HepG2 (cell line): ENCODE data around the gene ZFP69. TPM values are rescaled to one million over a fixed set of nuclear protein-coding genes. Genes with fewer than 3 reads are reported as not detected.
A peak's percentile ranks its signal among the peaks of the same experiment; 100 is the strongest.

Experiments used
- ATRX ChIP-seq: sonication (generic); formaldehyde crosslinking; IDR thresholded peaks from 2 replicates; pipeline ENCODE4 v1.4.0; 2020; ENCODE audit warnings: missing genetic modification reagents, borderline replicate concordance
- DNMT3B ChIP-seq: conservative IDR thresholded peaks from 2 replicates; pipeline ENCODE4 v1.6.1; 2016; ENCODE audit warnings: missing biosample characterization, control low read depth
- GABPB1 ChIP-seq: IDR thresholded peaks from 2 replicates; pipeline ENCODE4 v1.6.1; 2016; ENCODE audit warnings: mild to moderate bottlenecking, missing genetic modification reagents, moderate library complexity, missing compliant biosample characterization
- GATA4 ChIP-seq: sonication (generic); IDR thresholded peaks from 2 replicates; pipeline ENCODE4 v1.6.1; 2016; ENCODE audit warnings: antibody characterized with exemption, low read depth, borderline replicate concordance
- HHEX ChIP-seq: IDR thresholded peaks from 2 replicates; pipeline ENCODE4 v1.6.1; 2016; ENCODE audit warnings: control low read depth
- HNRNPLL ChIP-seq: fragments of 200-400 bp; formaldehyde crosslinking; IDR thresholded peaks from 2 replicates; pipeline ENCODE4 v1.6.1; 2017; ENCODE audit warnings: mild to moderate bottlenecking, low read depth, low read length; ENCODE audit not compliant: poor library complexity, severe bottlenecking
- MEIS2 ChIP-seq: sonication (generic); formaldehyde crosslinking; IDR thresholded peaks from 2 replicates; pipeline ENCODE4 v1.9.0; 2021; ENCODE audit warnings: mild to moderate bottlenecking, missing genetic modification reagents
- SMARCC2 ChIP-seq: fragments of 450-650 bp; IDR thresholded peaks from 2 replicates; pipeline ENCODE4 v1.6.1; 2017; ENCODE audit warnings: antibody characterized with exemption, mild to moderate bottlenecking
- YEATS4 ChIP-seq: sonication (generic); formaldehyde crosslinking; IDR thresholded peaks from 2 replicates; pipeline ENCODE4 v1.4.0; 2020; ENCODE audit warnings: missing genetic modification reagents, borderline replicate concordance
- ZBTB20 ChIP-seq: sonication (generic); formaldehyde crosslinking; IDR thresholded peaks from 2 replicates; pipeline ENCODE4 v1.8.1; 2023; ENCODE audit warnings: missing genetic modification reagents, low read depth, mild to moderate bottlenecking, borderline replicate concordance
- ZKSCAN1 ChIP-seq: fragments of 150-350 bp; IDR thresholded peaks from 2 replicates; pipeline ENCODE4 v1.6.1; 2014; ENCODE audit warnings: low read length
- ZNF256 ChIP-seq: sonication (generic); formaldehyde crosslinking; conservative IDR thresholded peaks from 2 replicates; pipeline ENCODE4 v1.4.0; 2020; ENCODE audit warnings: missing genetic modification reagents
- ZNF3 ChIP-seq: IDR thresholded peaks from 2 replicates; pipeline ENCODE4 v1.7.0; 2017; ENCODE audit warnings: inconsistent platforms
- ZNF564 ChIP-seq: sonication (generic); formaldehyde crosslinking; IDR thresholded peaks from 2 replicates; pipeline ENCODE4 v1.8.1; 2023; ENCODE audit warnings: mild to moderate bottlenecking, missing genetic modification reagents
- ZNF607 ChIP-seq: sonication (generic); formaldehyde crosslinking; IDR thresholded peaks from 2 replicates; pipeline ENCODE4 v1.5.1; 2020; ENCODE audit warnings: missing genetic modification reagents, mild to moderate bottlenecking, borderline replicate concordance
- ZNF777 ChIP-seq: sonication (generic); formaldehyde crosslinking; IDR thresholded peaks from 2 replicates; pipeline ENCODE4 v1.4.0; 2020; ENCODE audit warnings: missing genetic modification reagents
- polyA plus RNA-seq, 8 experiments: library from polyadenylated mRNA; depleted of rRNA in 3 of 8; stranded (reverse) in 7 of 8; unstranded in 1 of 8; fragments of >200 nt; fragmentation: Illumina TruSeq in 4 of 8; extraction: Trizol in 4 of 8; gene quantifications; 2 replicates each; pipeline versions ENCODE4 v1.2.1 to v1.2.3, GENCODE V29; 2011 to 2016; ENCODE audit warnings: low read depth in 4 of 8, missing spikeins in 1 of 8, mixed read lengths in 1 of 8; ENCODE audit not compliant: insufficient read depth in 1 of 8
- total RNA-seq, 5 experiments: library from RNA; depleted of rRNA; stranded (reverse); fragments of >200 nt; fragmentation: Illumina TruSeq; extraction: Trizol; gene quantifications; 2 replicates each; pipeline ENCODE4 v1.2.3, GENCODE V29; 2016; ENCODE audit warnings: low read depth in 1 of 5
- TF ChIP-seq, protein P1 (sequence below): sonication (generic); formaldehyde crosslinking; IDR thresholded peaks from 2 replicates; pipeline ENCODE4 v1.5.1; 2020; ENCODE audit warnings: missing genetic modification reagents, mild to moderate bottlenecking, borderline replicate concordance
- TF ChIP-seq, protein P2 (sequence below): sonication (generic); formaldehyde crosslinking; IDR thresholded peaks from 2 replicates; pipeline ENCODE4 v1.9.0; 2021; ENCODE audit warnings: missing genetic modification reagents, mild to moderate bottlenecking, borderline replicate concordance
- TF ChIP-seq, protein P3 (sequence below): sonication (generic); formaldehyde crosslinking; conservative IDR thresholded peaks from 2 replicates; pipeline ENCODE4 v1.4.0; 2020; ENCODE audit warnings: missing genetic modification reagents
- TF ChIP-seq, protein P4 (sequence below): sonication (generic); formaldehyde crosslinking; IDR thresholded peaks from 2 replicates; pipeline ENCODE4 v1.9.0; 2021; ENCODE audit warnings: missing genetic modification reagents, mild to moderate bottlenecking, borderline replicate concordance
- TF ChIP-seq, protein P5 (sequence below): sonication (generic); formaldehyde crosslinking; conservative IDR thresholded peaks from 2 replicates; pipeline ENCODE4 v1.4.0; 2020; ENCODE audit warnings: mild to moderate bottlenecking, missing genetic modification reagents, moderate library complexity

Gene ZFP69
- total and polyA plus RNA-seq, 2 of the 13 experiments (the other 11 are each of a cell fraction or from before 2014, with no cell fraction given): 2.6 to 5.6 TPM

DNA sequence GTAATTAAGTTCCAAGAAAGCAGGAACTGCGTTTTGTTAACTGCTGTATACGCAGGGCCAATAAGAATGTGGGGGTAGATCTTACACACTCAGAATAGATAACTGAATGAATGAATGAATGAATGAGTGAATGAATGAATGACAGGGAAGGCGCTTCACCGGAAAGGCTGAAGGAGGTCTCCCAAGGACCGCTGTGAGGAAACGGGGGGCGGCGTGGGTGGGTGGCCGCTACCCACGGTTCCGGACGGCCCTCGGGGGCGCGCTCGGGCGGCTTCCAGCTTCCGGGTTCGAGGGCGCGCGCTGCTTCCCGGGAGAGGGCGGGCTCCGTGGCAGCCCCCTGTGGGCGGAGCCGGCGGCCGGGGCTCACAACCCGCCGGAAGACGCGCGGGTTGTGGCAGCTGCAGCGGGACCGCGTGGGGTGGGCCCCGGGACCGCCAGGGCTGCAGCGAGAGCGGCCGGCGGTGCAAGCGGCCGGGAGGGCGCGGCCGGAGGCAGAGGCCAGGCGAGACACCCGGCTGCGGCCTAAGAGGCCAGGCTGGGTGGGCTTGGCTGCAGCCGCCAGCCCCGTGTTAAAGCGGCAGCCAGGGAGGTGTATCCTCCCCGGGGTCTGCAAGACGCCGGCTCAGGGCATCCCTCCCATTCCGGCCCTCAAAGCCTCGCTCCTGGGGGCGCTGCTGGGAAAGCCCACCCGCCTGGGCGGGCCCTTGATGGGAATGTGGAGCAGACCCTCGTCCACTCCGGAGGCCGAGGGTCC is at the start of gene ZFP69 (continued):
- TF ChIP-seq DNMT3B (CRISPR knock-in tag) (no peak), ZNF3 (CRISPR knock-in tag) (no peak), ZBTB20 (CRISPR knock-in tag) (no peak), ATRX (CRISPR knock-in tag) (no peak), HNRNPLL (peak; percentile 36), SMARCC2 (no peak), GATA4 (no peak), ZKSCAN1 (no peak), MEIS2 (CRISPR knock-in tag) (peak; percentile 25; the same call in 1 of the 2 replicates), YEATS4 (peak; percentile 79), ZNF564 (CRISPR knock-in tag) (peak; percentile 57; the same call in 1 of the 2 replicates), ZNF607 (CRISPR knock-in tag) (peak; percentile 71; the same call in 1 of the 2 replicates), ZNF256 (CRISPR knock-in tag) (no peak), ZNF777 (peak; percentile 73), GABPB1 (CRISPR knock-in tag) (peak; percentile 85), HHEX (CRISPR knock-in tag) (no peak)
- TF ChIP-seq, protein P1, sequence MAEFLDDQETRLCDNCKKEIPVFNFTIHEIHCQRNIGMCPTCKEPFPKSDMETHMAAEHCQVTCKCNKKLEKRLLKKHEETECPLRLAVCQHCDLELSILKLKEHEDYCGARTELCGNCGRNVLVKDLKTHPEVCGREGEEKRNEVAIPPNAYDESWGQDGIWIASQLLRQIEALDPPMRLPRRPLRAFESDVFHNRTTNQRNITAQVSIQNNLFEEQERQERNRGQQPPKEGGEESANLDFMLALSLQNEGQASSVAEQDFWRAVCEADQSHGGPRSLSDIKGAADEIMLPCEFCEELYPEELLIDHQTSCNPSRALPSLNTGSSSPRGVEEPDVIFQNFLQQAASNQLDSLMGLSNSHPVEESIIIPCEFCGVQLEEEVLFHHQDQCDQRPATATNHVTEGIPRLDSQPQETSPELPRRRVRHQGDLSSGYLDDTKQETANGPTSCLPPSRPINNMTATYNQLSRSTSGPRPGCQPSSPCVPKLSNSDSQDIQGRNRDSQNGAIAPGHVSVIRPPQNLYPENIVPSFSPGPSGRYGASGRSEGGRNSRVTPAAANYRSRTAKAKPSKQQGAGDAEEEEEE (CRISPR knock-in tag): no peak
- TF ChIP-seq, protein P2, sequence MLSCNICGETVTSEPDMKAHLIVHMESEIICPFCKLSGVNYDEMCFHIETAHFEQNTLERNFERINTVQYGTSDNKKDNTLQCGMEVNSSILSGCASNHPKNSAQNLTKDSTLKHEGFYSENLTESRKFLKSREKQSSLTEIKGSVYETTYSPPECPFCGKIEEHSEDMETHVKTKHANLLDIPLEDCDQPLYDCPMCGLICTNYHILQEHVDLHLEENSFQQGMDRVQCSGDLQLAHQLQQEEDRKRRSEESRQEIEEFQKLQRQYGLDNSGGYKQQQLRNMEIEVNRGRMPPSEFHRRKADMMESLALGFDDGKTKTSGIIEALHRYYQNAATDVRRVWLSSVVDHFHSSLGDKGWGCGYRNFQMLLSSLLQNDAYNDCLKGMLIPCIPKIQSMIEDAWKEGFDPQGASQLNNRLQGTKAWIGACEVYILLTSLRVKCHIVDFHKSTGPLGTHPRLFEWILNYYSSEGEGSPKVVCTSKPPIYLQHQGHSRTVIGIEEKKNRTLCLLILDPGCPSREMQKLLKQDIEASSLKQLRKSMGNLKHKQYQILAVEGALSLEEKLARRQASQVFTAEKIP (CRISPR knock-in tag): no peak
- TF ChIP-seq, protein P3, sequence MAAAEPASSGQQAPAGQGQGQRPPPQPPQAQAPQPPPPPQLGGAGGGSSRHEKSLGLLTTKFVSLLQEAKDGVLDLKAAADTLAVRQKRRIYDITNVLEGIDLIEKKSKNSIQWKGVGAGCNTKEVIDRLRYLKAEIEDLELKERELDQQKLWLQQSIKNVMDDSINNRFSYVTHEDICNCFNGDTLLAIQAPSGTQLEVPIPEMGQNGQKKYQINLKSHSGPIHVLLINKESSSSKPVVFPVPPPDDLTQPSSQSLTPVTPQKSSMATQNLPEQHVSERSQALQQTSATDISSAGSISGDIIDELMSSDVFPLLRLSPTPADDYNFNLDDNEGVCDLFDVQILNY: no peak
- TF ChIP-seq, protein P4, sequence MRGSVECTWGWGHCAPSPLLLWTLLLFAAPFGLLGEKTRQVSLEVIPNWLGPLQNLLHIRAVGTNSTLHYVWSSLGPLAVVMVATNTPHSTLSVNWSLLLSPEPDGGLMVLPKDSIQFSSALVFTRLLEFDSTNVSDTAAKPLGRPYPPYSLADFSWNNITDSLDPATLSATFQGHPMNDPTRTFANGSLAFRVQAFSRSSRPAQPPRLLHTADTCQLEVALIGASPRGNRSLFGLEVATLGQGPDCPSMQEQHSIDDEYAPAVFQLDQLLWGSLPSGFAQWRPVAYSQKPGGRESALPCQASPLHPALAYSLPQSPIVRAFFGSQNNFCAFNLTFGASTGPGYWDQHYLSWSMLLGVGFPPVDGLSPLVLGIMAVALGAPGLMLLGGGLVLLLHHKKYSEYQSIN (CRISPR knock-in tag): no peak
- TF ChIP-seq, protein P5, sequence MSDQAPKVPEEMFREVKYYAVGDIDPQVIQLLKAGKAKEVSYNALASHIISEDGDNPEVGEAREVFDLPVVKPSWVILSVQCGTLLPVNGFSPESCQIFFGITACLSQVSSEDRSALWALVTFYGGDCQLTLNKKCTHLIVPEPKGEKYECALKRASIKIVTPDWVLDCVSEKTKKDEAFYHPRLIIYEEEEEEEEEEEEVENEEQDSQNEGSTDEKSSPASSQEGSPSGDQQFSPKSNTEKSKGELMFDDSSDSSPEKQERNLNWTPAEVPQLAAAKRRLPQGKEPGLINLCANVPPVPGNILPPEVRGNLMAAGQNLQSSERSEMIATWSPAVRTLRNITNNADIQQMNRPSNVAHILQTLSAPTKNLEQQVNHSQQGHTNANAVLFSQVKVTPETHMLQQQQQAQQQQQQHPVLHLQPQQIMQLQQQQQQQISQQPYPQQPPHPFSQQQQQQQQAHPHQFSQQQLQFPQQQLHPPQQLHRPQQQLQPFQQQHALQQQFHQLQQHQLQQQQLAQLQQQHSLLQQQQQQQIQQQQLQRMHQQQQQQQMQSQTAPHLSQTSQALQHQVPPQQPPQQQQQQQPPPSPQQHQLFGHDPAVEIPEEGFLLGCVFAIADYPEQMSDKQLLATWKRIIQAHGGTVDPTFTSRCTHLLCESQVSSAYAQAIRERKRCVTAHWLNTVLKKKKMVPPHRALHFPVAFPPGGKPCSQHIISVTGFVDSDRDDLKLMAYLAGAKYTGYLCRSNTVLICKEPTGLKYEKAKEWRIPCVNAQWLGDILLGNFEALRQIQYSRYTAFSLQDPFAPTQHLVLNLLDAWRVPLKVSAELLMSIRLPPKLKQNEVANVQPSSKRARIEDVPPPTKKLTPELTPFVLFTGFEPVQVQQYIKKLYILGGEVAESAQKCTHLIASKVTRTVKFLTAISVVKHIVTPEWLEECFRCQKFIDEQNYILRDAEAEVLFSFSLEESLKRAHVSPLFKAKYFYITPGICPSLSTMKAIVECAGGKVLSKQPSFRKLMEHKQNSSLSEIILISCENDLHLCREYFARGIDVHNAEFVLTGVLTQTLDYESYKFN (CRISPR knock-in tag): no peak
